Activated CD8-positive, alpha-beta memory T cell treated with anti-CD3 and anti-CD28 coated beads, Interleukin-2, amount 50 U/mL, for 4 hours (primary cell): ENCODE results near the gene SPAG16.

Experiments
- DNase-seq: peaks from one replicate; pipeline ENCODE4 v3.0.0-alpha.2; 2020

SPAG16 gene

GRCh38 chr2:214410918-214411554 is 1126.8 kb downstream of the SPAG16 start, which contains the start of gene VWC2L:
Gene VWC2L (plus strand): TSS chr2:214411054. CDS start chr2:214414194, 3,140 bp downstream.
- DNase-seq = no peak

DNA sequence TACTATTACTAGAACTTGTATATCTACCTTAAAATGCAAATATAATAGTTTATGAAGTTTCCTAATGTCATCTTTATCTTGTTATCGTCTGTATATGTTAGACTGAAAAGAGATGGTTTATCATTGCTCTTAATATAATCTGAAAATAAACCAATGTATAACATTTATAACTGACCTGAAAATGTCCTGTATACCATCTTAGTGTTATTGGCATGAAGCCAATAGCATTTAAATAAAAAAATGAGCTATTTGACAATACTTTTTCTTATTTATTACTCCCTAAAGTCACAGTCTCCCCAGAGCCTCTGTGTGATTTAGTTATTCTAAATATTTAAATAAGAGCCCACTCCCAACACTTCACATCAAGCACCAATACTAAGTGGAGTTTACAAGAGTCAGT is 1128.4 kb downstream of the SPAG16 start:
- no peak for DNase-seq

DNA sequence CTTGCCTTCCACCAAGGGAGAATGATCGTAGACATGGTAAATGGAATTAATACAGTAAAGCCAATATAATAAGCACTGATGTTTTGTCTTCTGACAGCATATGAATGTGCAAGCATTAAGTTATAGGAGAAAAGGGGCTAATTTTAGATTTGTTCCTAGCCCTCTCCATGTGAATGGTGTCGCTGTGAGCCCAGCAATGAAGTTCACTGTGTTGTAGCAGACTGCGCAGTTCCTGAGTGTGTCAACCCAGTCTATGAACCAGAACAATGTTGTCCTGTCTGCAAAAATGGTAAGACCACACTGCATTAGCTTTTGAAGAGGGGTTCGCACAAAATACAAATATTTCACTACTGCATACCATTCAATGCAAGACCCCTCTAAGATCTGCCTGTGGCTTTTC is 1152.2 kb downstream of the SPAG16 start:
- no peak for DNase-seq

DNA sequence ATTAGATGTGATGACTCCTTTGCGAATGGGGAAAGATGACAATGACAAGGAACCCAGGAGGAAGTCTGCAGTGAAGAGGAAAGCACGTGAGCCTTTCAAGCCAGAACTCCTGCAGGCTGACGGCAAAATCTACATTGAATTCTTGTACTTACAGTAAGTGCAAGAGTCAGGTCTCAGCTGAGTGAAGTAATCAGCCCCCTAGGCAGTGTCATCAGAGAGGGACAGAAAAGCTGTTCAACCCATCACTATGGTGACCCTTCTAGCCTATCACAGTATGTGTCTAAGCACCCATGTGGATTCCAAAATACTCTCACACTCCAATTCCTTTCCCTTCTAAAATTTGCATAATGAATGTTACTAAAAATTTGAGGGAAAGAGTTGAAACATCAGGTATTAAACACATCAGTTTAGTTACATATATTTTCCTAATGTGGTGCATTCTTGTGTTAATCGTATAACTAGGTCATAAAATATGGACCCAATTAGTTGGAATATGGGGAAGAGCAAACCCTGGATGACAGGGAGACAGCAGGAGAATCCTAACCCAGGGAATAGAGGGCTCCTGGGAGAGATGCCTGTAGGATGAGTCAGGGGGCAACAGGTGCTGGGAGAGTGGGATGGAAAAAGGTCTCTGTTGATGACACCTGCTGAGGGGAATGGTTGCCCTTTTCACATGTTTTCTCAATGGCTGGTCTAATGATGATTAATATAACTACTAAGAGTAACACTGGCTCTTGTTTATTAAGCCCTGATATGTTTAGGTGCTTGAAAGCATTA is 1166.0 kb downstream of the SPAG16 start:
- DNase-seq = no peak

- DNase-seq = no peak
Measured at GRCh38 chr2:214451516-214452275, 1167.4 kb downstream of the SPAG16 start.
